A673 (cell line): ENCODE data around the gene HEBP2.

ENCODE experiments used
- EZH2 ChIP-seq: fragments of 200-600 bp; sonication (generic); IDR thresholded peaks from 2 replicates; pipeline ENCODE4 v1.6.1; 2017; ENCODE audit warnings: borderline replicate concordance, low read depth, mild to moderate bottlenecking, mixed read lengths, antibody characterized with exemption, low read length; ENCODE audit not compliant: poor library complexity, severe bottlenecking
- TF ChIP-seq, protein P1 (sequence below): fragments of 300-800, 200-600 bp; sonication (generic); conservative IDR thresholded peaks from 2 replicates; pipeline ENCODE4 v1.5.1; 2017; ENCODE audit warnings: low read depth, mild to moderate bottlenecking, antibody characterized with exemption, low read length, moderate library complexity, mixed read lengths

GRCh38 chr6:138410972-138411880 lies 7.2 kb downstream of the HEBP2 start:
- TF ChIP-seq, protein P1, sequence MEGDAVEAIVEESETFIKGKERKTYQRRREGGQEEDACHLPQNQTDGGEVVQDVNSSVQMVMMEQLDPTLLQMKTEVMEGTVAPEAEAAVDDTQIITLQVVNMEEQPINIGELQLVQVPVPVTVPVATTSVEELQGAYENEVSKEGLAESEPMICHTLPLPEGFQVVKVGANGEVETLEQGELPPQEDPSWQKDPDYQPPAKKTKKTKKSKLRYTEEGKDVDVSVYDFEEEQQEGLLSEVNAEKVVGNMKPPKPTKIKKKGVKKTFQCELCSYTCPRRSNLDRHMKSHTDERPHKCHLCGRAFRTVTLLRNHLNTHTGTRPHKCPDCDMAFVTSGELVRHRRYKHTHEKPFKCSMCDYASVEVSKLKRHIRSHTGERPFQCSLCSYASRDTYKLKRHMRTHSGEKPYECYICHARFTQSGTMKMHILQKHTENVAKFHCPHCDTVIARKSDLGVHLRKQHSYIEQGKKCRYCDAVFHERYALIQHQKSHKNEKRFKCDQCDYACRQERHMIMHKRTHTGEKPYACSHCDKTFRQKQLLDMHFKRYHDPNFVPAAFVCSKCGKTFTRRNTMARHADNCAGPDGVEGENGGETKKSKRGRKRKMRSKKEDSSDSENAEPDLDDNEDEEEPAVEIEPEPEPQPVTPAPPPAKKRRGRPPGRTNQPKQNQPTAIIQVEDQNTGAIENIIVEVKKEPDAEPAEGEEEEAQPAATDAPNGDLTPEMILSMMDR = no peak
- no peak for TF ChIP-seq EZH2
